MM.1S (cell line): ENCODE data around the gene HSF2BP.

Source experiments
- CTCF ChIP-seq: fragments of 300-600 bp; sonication (generic); IDR thresholded peaks from 2 replicates; pipeline ENCODE4 v1.5.1; 2016; ENCODE audit warnings: antibody characterized with exemption, low read length, mixed read lengths
- EZH2 ChIP-seq: fragments of 300-600 bp; sonication (generic); optimal IDR thresholded peaks from 2 replicates; pipeline ENCODE3; 2017; ENCODE audit warnings: low read depth, mild to moderate bottlenecking, antibody characterized with exemption, low read length, mixed read lengths
- EZH2phosphoT487 ChIP-seq: fragments of 300-600 bp; sonication (generic); IDR thresholded peaks from 2 replicates; pipeline ENCODE4 v1.6.1; 2018; ENCODE audit warnings: antibody characterized with exemption, low read length

GRCh38 chr21:43623588-43623987 is 35.7 kb downstream of the HSF2BP start:
- TF ChIP-seq CTCF (no peak), EZH2 (no peak), EZH2phosphoT487 (no peak)
